Common myeloid progenitor, CD34-positive (primary cell): ENCODE data around the gene POU4F1.

Experiments used
- CTCF ChIA-PET: fragments of 350-600 bp; sonication (Branson Sonifier 250); formaldehyde crosslinking; loops from one replicate; lab custom pipeline; 2021; ENCODE audit warnings: antibody characterized with exemption; lab: Charles Lee
- POLR2A ChIA-PET: fragments of 350-600 bp; sonication (Branson Sonifier 250); formaldehyde crosslinking; loops from one replicate; lab custom pipeline; 2021; ENCODE audit warnings: antibody characterized with exemption; lab: Charles Lee
- DNase-seq, 3 donors: peaks; one replicate each; pipeline versions ENCODE4 v3.0.0 to v3.0.0-alpha.2; 2013
- H3K27ac ChIP-seq, 2 experiments: 1 replicate in 1 of 2; 2 replicates in 1 of 2; pipeline ENCODE4 v1.7.0; 2013; ENCODE audit warnings: inconsistent platforms in 2 of 2, low read length in 2 of 2, mild to moderate bottlenecking in 2 of 2, low read depth in 1 of 2, moderate library complexity in 1 of 2; ENCODE audit not compliant: severe bottlenecking in 2 of 2, insufficient read depth in 1 of 2, poor library complexity in 1 of 2
- H3K27me3 ChIP-seq, 5 experiments: replicated peaks in 2 of 5; 1 replicate in 3 of 5; 2 replicates in 2 of 5; pipeline versions ENCODE4 v1.6.1 to v1.7.0; 2013; ENCODE audit warnings: low read length in 4 of 5, mild to moderate bottlenecking in 2 of 5, moderate library complexity in 2 of 5, inconsistent platforms in 1 of 5; ENCODE audit not compliant: insufficient read depth in 5 of 5, control insufficient read depth in 4 of 5
- H3K36me3 ChIP-seq, 4 experiments: 1 replicate in 2 of 4; 2 replicates in 2 of 4; pipeline versions ENCODE4 v1.6.1 to v1.7.0; 2013; ENCODE audit warnings: low read length in 3 of 4, control low read depth in 1 of 4, mild to moderate bottlenecking in 1 of 4; ENCODE audit not compliant: control insufficient read depth in 4 of 4, insufficient read depth in 4 of 4
- H3K4me1 ChIP-seq, 4 experiments: 1 replicate in 3 of 4; 2 replicates in 1 of 4; pipeline versions ENCODE4 v1.6.1 to v1.7.1; 2013; ENCODE audit warnings: low read length in 3 of 4, mild to moderate bottlenecking in 3 of 4, control low read depth in 1 of 4, inconsistent platforms in 1 of 4, moderate library complexity in 1 of 4; ENCODE audit not compliant: control insufficient read depth in 4 of 4, insufficient read depth in 4 of 4; ENCODE audit errors: control extremely low read depth in 1 of 4
- H3K4me3 ChIP-seq, 7 experiments: 1 replicate in 4 of 7; 2 replicates in 3 of 7; pipeline versions ENCODE4 v1.5.1 to v1.7.0; 2013; ENCODE audit warnings: mild to moderate bottlenecking in 7 of 7, low read length in 6 of 7, moderate library complexity in 6 of 7, inconsistent platforms in 2 of 7, low read depth in 2 of 7, control low read depth in 1 of 7; ENCODE audit not compliant: insufficient read depth in 4 of 7, control insufficient read depth in 1 of 7; ENCODE audit errors: extremely low read depth in 1 of 7
- H3K9me3 ChIP-seq, 5 experiments: 1 replicate in 4 of 5; 2 replicates in 1 of 5; pipeline versions ENCODE4 v1.6.1 to v1.7.1; 2013; ENCODE audit warnings: low read length in 4 of 5, mild to moderate bottlenecking in 2 of 5, inconsistent platforms in 1 of 5, low read depth in 1 of 5, moderate library complexity in 1 of 5; ENCODE audit not compliant: control insufficient read depth in 4 of 5, insufficient read depth in 2 of 5; ENCODE audit errors: control extremely low read depth in 1 of 5
- WGBS: methylation state at CpG from one replicate; pipeline ENCODE4 v1.1.5; 2013; ENCODE audit not compliant: insufficient coverage; 5-methylcytosine and 5-hydroxymethylcytosine counted together

The POU4F1 gene

DNA sequence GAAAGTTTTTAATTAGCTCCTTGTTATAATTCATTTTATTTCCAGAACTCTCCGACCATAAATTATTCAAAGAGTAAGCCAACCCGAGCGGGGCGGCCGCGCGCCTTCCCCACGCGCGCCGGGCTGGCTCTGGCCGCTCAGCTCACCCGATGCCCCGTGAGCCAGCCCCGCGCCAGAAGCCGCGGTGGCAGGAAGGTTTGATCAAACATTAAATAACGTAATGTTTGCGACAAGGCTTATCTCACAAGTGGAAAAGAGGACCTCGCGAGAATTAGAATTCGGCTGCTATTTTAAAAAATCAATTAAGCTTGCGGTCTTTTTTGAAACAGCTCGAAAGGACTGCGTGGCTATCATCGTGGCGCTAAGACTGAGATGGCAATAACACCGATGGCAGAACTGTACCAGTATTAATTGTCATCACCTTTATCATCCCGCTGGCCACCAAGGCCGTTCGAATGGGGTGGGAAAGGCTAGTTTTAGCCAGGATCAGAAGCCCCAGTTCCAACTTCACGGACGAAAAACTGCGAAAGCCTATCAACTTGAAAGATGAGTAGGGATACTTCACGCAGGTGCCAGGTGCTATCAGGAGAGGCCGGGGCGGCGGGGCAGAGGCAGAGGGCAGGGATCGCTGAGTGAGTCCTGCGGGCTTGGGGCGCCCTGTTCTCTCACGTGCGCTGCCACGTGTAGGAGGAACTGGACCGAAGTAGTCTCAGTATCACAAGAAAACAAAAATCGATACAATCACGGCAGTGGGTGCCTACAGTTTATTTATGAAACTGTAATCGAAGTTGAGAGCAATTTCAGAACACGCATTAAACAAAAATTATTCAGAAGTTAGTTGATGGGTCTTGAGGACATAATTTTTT is 6.4 kb downstream of the POU4F1 start:
- H3K36me3 ChIP-seq: no peaks in the 10 kb centered on the region
- no peak overlapping the region for H3K27ac ChIP-seq
- 5% methylated on average over 44 of the region's 50 CpGs for WGBS
- peak in 2 of 3 donors; percentile 37 for DNase-seq
- peak overlapping the region in 5 of 7 experiments; percentile 11 to 55 (median 28) for H3K4me3 ChIP-seq
- no peaks in the 10 kb centered on the region for H3K9me3 ChIP-seq
- peaks cover 46 to 98% (median 81%) of the 10 kb centered on the region in 5 experiments for H3K27me3 ChIP-seq
- H3K4me1 ChIP-seq: peaks cover 0 to 24% (median 21%) of the 10 kb centered on the region in 4 experiments
- ChIA-PET CTCF (interaction anchor here (0.7 to 1.6 kb wide), 6 partner anchors 7 to 797 kb away, joined by 3 to 5 read pairs (median 3); no protein-coding TSS in a partner anchor), POLR2A (interaction anchor here (0.7 kb wide), 1 partner anchor 71 kb away, joined by 4 read pairs; no protein-coding TSS in a partner anchor)

DNA sequence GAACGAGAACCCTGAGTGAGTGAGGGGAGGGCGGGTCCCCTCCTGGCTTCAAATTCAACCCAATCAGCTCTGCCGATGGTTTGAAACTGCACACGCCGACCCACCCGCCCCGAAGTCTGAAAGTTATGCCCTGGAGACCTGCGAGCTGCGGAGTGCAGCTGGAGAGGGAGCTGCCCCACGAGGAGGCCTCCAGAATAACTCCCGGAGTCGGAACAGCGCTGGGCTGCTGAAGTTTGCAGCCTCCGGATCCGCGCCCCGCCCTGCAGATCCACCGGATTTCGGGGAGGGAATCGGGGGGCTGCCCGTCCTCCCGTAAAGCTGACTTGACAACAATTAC is 7.0 kb downstream of the POU4F1 start:
- ChIA-PET CTCF (interaction anchor here (0.7 to 1.6 kb wide), 6 partner anchors 8 to 798 kb away, joined by 3 to 5 read pairs (median 3); no protein-coding TSS in a partner anchor), POLR2A (no interaction called here)
- Histone ChIP-seq H3K36me3 (no peaks in the 10 kb centered on the region), H3K4me1 (peaks cover 0 to 21% (median 18%) of the 10 kb centered on the region in 4 experiments), H3K27ac (no peak overlapping the region), H3K4me3 (peak overlapping the region in 6 of 7 experiments; percentile 4 to 55 (median 20)), H3K27me3 (peaks cover 43 to 100% (median 81%) of the 10 kb centered on the region in 5 experiments), H3K9me3 (no peaks in the 10 kb centered on the region)
- 2% methylated on average over 20 of the region's 22 CpGs for WGBS
- peak in 2 of 3 donors; percentile 52 to 54 for DNase-seq

DNA sequence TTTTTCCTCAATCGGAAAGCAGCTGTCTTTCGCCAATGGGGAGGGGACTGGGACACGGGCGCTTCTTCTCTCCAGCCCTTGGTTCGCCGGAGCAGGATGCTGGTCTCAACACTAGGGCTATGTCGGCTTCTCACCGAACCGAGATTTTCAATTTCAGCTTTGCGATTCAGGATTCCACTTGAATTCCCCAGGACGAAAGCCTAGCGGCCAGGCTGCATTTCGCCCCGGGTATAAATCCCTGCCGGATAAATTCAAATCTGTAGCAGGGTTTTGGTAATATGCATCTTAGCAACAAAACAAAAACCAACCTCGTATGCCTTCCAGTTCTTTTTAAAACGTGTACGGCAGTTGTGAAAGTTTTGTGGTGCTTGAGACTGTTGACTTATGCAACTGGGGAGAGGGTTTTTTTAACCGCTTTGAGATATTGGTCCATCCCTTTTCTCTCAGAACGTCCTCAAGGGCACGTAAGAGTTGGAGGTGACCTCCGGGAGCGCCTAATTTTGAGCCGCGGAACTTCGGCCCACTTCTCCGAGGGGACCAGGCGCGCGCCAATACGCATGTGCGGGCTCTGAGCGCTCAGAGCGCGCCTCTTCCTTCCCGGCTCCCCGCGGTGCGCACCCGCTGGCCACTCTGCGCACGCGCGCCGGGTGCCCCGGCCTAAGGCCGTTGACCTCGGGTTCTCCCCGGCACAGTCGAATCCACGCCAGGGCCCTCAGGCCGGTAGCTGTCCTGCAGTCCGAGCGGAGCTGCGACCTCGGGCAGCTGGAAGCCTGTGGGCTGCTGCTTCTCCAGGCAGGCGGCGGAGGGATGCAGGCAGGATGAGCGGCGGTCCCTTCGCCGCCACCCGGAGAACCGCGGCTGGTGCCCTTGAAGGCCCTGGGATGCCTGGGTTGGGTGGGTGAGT is 7.6 kb downstream of the POU4F1 start:
- WGBS: 3% methylated on average over 39 of the region's 65 CpGs
- ChIA-PET POLR2A (no interaction called here), CTCF (interaction anchor here (1.0 to 1.6 kb wide), 4 partner anchors 9 to 798 kb away, joined by 3 to 5 read pairs (median 4); no protein-coding TSS in a partner anchor)
- Histone ChIP-seq H3K27me3 (peaks cover 39 to 98% (median 74%) of the 10 kb centered on the region in 5 experiments), H3K9me3 (no peaks in the 10 kb centered on the region), H3K4me3 (peak overlapping the region in 6 of 7 experiments; percentile 4 to 48 (median 33)), H3K36me3 (no peaks in the 10 kb centered on the region), H3K4me1 (peaks cover 0 to 18% (median 15%) of the 10 kb centered on the region in 4 experiments), H3K27ac (no peak overlapping the region)
- DNase-seq: peak in 2 of 3 donors; percentile 42 to 44

DNA sequence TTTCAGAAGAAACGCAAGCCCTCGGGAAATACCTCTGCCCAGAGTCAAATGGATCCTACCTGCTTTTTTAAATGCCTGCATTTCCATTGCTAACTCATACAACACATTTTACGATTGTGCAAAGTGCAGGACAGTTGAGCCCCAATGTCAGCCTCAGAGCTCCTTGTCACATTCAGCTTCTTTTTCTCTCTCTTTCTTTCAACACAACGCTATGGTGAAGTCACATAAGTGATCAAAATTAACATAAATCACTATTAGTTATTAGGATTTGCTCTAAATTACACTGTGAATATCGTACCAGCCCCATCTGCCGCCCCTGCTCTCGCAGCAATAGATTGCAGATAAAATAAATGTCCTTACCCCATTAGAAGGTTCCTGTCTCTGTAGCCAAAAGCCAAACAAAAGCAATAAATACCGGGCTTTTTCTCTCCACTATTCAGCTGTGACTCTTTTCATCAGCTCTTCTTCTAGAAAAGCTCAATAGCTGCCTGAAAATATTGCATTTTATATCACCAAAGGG is 8.8 kb downstream of the POU4F1 start:
- ChIA-PET CTCF (interaction anchor here (1.2 kb wide), 1 partner anchor 9 kb away, joined by 4 read pairs; the partner anchor contains the start of gene POU4F1), POLR2A (no interaction called here)
- 10% methylated on average over 6 of the region's 8 CpGs for WGBS
- Histone ChIP-seq H3K27me3 (peaks cover 35 to 98% (median 68%) of the 10 kb centered on the region in 5 experiments), H3K27ac (no peak overlapping the region), H3K9me3 (no peaks in the 10 kb centered on the region), H3K36me3 (no peaks in the 10 kb centered on the region), H3K4me1 (peaks cover 0 to 15% (median 13%) of the 10 kb centered on the region in 4 experiments), H3K4me3 (no peak overlapping the region)
- DNase-seq: peak in 2 of 3 donors; percentile 20 to 22

DNA sequence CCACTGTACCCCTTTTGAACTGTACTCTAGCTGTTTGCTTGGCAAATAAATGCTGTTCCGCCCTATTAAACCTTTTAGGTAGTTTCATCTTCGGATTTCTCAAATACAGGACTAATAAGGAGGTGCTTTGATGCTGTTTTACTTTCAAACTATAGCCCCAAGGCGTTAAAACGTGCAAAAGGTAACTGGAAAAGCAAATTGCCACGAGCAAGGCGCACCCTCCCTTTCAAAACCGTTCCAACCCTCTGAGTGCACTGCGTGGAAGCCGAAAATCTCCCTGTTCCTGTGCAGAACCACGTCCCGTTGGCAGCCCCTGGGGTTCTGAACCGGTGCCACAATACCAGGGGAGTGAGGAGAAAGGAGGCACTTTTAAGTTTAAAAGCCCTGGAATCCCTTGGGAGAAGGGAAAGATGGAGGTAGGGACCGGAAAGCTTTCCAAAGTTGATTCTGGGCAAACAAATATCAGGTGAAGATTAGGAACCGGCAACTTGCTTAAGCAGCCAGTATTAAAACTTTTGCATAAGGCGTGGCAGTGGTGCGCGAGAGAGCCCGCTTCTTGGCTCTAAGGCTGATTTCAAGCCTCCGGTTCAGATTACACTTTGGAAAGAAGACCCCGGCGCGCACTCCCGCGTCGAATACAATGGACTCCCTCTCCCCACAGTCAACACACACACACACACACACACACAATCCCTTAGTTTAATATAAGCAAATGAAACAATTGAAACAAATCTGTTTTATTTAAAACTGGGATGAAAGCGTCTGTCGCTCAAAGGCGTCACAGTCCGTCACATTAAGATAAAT is 9.5 kb downstream of the POU4F1 start:
- WGBS: 9% methylated on average over 22 of the region's 29 CpGs
- peak in 2 of 3 donors; percentile 32 to 39 for DNase-seq
- POLR2A ChIA-PET: no interaction called here

DNA sequence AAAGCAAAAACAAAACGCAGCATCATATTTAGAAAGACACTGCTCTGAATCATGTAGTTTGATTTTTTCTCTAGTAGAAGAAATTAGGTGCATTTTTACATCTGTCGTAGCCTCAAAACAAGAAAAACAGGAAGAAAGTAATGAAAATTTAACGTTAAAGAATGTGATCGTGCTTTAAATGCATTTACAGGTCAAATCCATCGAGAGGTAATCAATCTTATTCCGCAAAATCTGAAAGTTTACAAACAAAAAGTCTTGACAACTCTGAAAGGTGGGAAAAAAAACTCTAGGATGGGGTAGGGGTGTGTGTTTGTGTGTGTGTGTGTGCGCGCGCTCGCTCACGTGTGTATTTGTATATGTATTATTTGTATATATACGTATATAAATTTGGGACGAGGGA is 10.2 kb downstream of the POU4F1 start:
- CTCF ChIA-PET: interaction anchor here (0.9 to 1.0 kb wide), 2 partner anchors 10 to 18 kb away, joined by 3 read pairs; partner anchors contain the start of gene POU4F1
- WGBS: 13% methylated on average over 5 of the region's 13 CpGs

More for the DNA sequence above, 9.5 kb downstream of the POU4F1 start:
- CTCF ChIA-PET: interaction anchor here (0.9 to 1.2 kb wide), 2 partner anchors 9 to 10 kb away, joined by 3 to 4 read pairs; partner anchors contain the start of gene POU4F1
- Histone ChIP-seq H3K36me3 (no peaks in the 10 kb centered on the region), H3K4me1 (peaks cover 0 to 15% (median 13%) of the 10 kb centered on the region in 4 experiments), H3K27ac (no peak overlapping the region), H3K27me3 (peaks cover 28 to 98% (median 63%) of the 10 kb centered on the region in 5 experiments), H3K4me3 (no peak overlapping the region), H3K9me3 (no peaks in the 10 kb centered on the region)

More for the DNA sequence above, 10.2 kb downstream of the POU4F1 start:
- no peak overlapping the region for H3K4me3 ChIP-seq
- DNase-seq: peak in 1 of 3 donors; percentile 7
- peaks cover 0 to 15% (median 13%) of the 10 kb centered on the region in 4 experiments for H3K4me1 ChIP-seq
- no peak overlapping the region for H3K27ac ChIP-seq
- H3K36me3 ChIP-seq: no peaks in the 10 kb centered on the region
- H3K9me3 ChIP-seq: no peaks in the 10 kb centered on the region
- peaks cover 31 to 98% (median 67%) of the 10 kb centered on the region in 5 experiments for H3K27me3 ChIP-seq
- POLR2A ChIA-PET: no interaction called here
